Measurements from ENCODE around the gene TRIM67.

TRIM67 gene

DNA sequence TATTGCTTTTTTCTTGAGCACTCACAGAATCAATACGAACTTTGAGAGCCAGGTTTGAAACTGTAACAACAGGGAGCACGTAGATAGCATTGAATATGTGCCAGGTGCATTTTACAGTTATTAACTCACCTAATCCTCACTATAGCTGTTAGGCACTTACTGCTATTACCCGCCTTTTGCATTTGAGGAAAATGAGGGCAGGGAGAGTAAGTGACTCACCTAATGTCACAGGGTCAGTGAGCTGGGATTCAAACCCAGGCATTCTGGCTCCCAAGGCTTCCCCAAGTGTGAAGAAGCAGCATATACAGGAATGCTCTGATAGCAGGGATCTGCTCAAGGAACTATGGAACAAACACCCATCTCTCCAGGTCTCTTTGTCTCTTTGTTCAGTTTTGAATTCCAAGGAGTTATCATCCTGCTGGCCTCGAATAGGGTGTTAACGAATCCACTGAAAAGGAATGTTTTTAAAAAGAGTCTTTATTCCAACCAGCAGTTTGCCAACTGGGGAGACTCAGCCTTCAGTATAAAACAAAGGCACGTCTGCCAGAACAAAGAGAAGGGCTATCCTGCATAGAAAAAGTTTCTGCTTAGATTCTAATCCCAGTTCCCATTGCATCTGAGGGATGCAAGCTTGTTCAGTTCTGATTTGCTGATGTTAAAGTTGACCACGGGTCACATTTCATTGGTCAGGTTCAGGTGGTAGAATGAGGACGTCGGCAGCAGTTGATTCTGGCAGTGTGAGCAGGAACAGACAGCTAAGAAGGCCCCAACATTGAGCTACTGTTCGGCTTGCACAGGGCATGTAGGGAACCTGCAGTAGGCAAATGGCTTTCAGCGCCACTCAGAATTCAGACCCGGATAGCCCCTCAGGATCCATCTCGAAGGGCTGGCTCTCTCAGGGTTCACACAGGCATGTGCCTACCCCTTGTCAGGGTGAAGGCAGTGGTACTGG lies 22.1 kb downstream of the TRIM67 start:
- DNase-seq (ENCODE audit: low read depth, low spot score) = no peak

- no peak for DNase-seq (ENCODE audit: low read depth, low spot score)
Observed at GRCh38 chr1:231184891-231185290, 23.0 kb downstream of the TRIM67 start.

DNA sequence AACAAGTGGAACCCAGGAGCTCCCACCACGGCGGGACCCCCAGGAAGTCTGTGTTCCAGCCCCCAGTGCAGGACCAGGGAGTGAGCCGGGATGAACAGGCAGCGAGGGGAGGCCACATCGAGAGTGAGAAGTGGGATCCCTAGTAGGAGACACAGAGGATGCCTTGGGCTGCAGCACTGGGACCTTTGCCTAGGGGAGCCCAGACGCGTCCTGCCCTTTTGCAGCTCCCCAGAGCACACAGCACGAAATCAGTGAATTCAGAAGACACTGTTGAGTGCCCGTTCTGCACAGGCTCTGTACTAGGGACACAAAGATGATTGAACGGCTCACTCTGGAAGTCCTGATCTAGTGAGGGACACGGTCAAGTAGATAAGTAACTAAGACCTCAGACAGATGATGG lies 23.5 kb downstream of the TRIM67 start:
- no peak for DNase-seq (ENCODE audit: low read depth, low spot score)

- DNase-seq (ENCODE audit: low read depth, low spot score) = no peak
Observed at GRCh38 chr1:231186356-231187115, 24.7 kb downstream of the TRIM67 start.

- no peak for DNase-seq (ENCODE audit: low read depth, low spot score)
Observed at GRCh38 chr1:231187571-231187970, 25.7 kb downstream of the TRIM67 start.

GRCh38 chr1:231188072-231188471 lies 26.2 kb downstream of the TRIM67 start:
- DNase-seq (ENCODE audit: low read depth, low spot score) = no peak

DNA sequence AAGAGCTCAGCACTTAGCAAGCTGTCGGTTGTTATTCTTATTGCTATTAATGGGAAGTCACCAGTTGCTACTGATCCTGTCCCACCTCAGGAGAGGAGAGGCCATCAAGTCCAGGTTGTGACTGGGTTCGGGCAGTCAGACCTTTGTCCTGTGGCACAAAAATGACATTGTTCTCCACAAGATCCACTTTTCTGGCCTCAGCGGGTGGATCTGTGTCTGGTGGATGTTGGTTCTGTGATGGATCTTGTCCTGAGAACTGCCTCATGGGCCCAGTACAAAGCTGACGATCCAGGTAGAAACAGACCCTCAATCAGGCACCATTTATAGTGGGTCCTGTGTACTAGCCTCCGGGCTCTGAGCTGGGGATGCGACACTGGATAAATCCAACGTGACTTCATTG lies 26.9 kb downstream of the TRIM67 start:
- no peak for DNase-seq (ENCODE audit: low read depth, low spot score)

DNA sequence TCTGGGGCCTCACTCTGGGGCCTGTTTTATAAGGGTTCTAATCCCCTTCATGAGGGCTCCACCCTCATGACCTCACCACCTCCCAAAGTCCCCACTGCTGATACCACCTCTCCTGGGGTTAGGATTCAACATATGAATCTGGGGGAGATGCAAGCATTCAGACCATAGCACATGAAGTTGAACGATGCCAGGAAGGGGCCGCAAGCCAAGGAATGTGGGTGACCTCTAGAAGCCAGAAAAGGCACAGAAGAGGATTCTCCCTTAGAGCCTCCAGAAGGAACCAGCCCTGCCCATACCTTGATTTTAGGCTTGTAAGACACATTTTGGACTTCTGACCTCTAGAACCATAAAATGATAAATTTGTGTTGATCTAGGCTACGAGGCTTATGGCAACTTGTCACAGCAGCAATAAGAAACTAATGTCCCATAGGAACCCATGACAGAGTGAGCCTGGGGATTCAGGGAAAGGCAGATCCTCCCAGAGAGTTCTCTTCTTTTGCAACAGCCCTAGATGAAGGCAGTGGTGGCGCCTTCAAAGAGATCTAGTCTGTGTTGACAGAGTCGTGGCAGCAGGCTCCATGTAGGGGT lies 27.9 kb downstream of the TRIM67 start:
- DNase-seq (ENCODE audit: low read depth, low spot score) = no peak

- no peak for DNase-seq (ENCODE audit: low read depth, low spot score)
Observed at GRCh38 chr1:231190456-231190855, 28.6 kb downstream of the TRIM67 start.

- no peak for DNase-seq (ENCODE audit: low read depth, low spot score)
Observed at GRCh38 chr1:231192620-231193163, 30.8 kb downstream of the TRIM67 start.

- DNase-seq (ENCODE audit: low read depth, low spot score) = no peak
Observed at GRCh38 chr1:231193710-231194340, 32.0 kb downstream of the TRIM67 start.

DNA sequence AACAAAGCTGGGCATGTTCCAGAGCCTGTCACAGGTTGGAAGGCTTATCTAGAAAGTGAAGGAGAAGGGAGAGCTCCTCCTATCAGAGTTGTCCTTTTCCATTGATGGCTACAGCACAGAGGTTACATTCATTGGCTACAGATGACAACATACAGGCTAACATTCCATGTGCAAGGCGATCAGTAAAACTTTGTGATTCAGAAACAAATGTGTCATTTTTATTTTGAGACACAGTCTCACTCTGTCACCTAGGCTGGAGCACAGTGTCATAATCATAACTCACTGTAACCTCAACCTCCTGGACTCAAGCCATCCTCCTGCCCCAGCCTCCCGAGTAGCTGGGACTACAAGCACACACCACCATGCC lies 32.6 kb downstream of the TRIM67 start:
- no peak for DNase-seq (ENCODE audit: low read depth, low spot score)

DNA sequence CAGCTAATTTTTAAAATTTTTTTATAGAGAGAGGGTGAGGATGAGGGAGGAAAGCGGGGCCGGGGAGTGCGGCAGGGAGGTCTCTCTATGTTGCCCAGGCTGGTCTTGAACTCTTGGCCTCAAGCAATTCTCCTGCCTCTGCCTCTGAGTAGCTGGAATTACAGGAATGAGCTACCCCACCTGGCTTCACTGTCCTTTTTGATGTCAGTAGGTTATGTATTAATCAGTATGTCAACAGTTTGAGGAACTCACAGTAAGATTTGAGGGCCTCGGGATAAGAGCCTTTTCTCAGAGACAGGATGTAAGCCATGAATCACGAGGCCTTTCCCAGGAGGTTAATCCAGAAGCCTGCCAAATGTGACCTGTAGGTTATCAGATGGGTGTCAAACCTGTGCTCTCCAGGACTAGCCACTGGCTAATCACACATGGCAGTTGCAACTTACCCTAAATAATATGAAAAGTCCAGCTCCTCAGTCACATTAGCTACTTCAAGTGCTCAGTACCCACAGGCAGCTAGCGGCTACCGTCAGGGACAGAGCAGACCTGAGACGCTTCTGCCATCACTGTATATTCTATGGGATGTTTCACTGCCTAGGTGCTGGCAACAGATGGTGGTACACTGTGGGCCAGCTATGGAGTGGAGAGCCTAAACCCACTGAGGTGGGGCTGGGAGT lies 33.1 kb downstream of the TRIM67 start:
- DNase-seq (ENCODE audit: low read depth, low spot score) = no peak

DNA sequence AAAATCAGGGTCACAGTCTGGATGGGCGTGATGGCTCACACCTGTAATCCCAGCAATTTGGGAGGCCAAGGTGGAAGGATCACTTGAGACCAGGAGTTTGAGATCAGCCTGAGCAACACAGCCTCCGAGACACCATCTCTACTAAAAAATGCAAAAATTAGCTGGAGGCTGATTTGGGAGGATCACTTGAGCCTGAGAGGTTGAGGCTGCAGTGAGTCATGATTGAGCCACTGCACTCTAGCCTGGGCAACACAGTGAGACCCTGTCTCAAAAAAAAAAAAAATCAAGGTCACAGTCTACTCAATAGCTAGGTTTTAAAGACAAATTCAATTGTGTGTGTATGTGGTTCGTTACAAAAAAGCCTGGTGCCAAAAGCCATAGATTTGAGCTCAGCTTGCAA lies 34.4 kb downstream of the TRIM67 start:
- DNase-seq (ENCODE audit: low read depth, low spot score) = no peak

DNA sequence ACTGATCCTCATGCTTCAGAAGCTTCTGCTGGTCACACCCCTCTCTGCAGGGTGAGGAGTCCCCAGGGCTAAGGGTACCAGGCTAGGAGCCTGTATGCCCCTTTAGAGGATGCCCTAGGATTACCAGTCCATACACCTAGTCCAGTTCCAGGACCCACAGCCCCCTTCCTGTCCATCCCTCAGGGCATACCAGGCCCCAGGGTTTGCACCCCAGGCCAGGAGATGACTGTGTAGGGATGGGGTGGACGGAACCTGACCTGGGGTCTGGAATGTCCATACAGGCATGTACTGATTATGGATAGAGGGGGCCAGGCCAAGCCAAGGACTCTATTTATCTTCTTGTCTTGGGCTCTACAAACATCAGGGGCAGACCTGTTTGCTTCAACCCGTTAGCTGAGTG lies 34.9 kb downstream of the TRIM67 start:
- no peak for DNase-seq (ENCODE audit: low read depth, low spot score)

- DNase-seq (ENCODE audit: low read depth, low spot score) = no peak
Observed at GRCh38 chr1:231199868-231200267, 38.0 kb downstream of the TRIM67 start.

DNA sequence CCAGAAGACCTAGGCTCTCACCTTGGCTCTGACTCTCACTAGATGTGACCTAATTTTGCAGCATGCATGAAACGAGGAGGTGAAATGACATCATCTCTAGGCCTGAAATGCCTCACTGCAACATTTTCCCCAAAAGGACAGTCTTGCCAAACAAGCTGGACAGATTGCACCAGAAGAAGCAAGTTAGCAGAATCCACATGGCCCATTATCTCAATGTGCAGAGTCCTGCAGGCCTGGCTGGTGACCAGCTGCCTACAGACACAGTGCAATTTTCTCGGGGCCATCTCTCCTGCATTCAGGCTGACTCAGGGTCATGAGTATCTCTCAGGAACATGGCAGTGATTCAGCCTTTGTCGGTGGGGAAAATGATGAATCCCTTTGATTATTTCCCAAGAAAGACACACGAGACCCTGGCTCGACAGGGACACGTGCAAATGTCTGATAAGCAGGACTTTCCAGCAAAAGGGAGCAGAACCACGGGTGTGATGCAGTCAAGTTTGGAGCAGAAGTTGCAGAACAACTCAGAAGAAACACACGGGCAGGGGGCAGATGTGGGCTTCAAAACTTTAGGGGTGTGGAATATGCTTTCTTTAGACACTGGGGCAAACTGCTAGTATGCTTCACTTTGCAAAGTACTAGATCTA lies 38.7 kb downstream of the TRIM67 start:
- DNase-seq (ENCODE audit: low read depth, low spot score) = no peak

DNA sequence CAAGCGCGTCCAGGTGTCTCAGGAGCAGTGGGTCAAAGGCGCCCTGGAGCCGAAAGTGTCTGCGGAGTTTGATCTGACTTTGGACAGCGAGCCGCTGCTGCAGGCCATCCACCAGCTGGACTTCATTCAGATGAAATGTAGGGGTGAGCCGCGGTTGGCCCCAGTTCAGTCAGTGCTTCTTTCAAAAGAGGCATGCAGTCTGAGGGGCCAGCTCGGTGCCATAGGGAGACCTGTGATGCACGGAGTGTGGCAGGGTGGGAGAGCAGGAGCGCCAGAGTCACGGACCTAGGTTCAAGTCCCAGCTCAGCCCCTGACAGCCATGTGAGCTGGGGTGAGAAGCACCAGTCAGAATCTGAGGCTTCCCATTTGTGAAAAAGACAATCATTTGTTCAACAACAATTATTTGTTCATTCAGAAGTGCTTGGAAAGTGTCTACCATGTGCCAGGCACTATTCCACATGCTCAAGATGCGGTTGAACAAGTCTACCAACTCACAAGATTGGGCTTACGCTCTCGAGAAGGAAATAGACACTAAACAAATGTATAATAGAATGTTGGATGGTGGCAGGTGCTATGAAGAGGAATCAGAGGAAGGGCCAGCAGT lies 39.6 kb downstream of the TRIM67 start:
- no peak for DNase-seq (ENCODE audit: low read depth, low spot score)

- no peak for DNase-seq (ENCODE audit: low read depth, low spot score)
Observed at GRCh38 chr1:231201979-231202633, 40.2 kb downstream of the TRIM67 start.

All from activated CD4-positive, CD25-positive, alpha-beta regulatory T cell treated with anti-CD3 and anti-CD28 coated beads, Interleukin-2, amount 50 U/mL, for 16 hours (primary cell).